Measurements from ENCODE around the gene UBXN1. TPM values are rescaled to one million over a fixed set of nuclear protein-coding genes. Genes with fewer than 3 reads are reported as not detected.
A peak's percentile ranks its signal among the peaks of the same experiment; 100 is the strongest.

The UBXN1 gene
- total RNA-seq, 6 donors from 2014 or later: 104 to 186 (median 128) TPM

DNA sequence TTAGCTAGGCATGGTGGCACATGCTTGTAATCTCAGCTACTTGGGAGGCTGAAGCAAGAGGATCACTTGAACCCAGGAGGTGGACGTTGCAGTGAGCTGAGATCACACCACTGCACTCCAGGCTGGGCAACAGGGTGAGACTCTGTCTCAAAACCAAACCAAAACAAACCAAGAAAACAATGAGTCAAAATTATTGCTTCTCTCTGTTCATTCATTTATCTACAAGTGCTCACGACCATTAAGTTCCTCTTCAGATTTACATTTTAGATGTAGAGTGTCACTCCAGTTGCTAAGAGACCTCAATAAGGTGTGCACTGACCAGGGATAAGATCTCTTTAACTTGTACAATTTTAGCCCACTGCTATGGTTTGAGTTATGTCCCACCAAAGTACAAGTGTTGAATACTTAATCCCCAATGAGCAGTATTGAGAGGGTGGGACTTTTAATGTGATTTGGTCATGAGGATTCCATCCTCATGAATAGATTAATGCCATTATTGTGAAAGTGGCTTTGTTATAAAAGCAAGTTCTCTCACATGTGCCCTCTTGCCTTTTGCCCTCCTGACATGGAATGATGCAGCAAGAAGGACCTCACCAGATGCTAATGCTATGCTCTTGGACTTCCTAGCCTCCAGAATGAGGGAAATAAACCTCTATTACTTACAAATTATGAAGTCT is 40.6 kb upstream of the UBXN1 start:
- 70 to 72% methylated on average over 2 of the region's 2 CpGs for whole genome bisulfite sequencing, 2 donors
- Histone ChIP-seq H3K9me3 (no peaks in the 10 kb centered on the region), H3K27me3 (no peaks in the 10 kb centered on the region), H3K4me3 (no peak overlapping the region), H3K36me3 (peaks cover 90 to 100% (median 91%) of the 10 kb centered on the region in 4 donors), H3K27ac (no peak overlapping the region), H3K4me1 (peaks cover 11 to 20% (median 16%) of the 10 kb centered on the region in 4 donors)
- ATAC-seq (ENCODE audit: low FRiP score in 2 of 2): no peak
- no peak for DNase-seq
- TF ChIP-seq POLR2AphosphoS5 (IDR thresholded peaks at IDR 0.05): no peak
- TF ChIP-seq EP300 (IDR thresholded peaks at IDR 0.05): no peak
- no peak for TF ChIP-seq POLR2A (IDR thresholded peaks at IDR 0.05)
- TF ChIP-seq, protein P1, sequence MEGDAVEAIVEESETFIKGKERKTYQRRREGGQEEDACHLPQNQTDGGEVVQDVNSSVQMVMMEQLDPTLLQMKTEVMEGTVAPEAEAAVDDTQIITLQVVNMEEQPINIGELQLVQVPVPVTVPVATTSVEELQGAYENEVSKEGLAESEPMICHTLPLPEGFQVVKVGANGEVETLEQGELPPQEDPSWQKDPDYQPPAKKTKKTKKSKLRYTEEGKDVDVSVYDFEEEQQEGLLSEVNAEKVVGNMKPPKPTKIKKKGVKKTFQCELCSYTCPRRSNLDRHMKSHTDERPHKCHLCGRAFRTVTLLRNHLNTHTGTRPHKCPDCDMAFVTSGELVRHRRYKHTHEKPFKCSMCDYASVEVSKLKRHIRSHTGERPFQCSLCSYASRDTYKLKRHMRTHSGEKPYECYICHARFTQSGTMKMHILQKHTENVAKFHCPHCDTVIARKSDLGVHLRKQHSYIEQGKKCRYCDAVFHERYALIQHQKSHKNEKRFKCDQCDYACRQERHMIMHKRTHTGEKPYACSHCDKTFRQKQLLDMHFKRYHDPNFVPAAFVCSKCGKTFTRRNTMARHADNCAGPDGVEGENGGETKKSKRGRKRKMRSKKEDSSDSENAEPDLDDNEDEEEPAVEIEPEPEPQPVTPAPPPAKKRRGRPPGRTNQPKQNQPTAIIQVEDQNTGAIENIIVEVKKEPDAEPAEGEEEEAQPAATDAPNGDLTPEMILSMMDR (IDR thresholded peaks at IDR 0.05): no peak

DNA sequence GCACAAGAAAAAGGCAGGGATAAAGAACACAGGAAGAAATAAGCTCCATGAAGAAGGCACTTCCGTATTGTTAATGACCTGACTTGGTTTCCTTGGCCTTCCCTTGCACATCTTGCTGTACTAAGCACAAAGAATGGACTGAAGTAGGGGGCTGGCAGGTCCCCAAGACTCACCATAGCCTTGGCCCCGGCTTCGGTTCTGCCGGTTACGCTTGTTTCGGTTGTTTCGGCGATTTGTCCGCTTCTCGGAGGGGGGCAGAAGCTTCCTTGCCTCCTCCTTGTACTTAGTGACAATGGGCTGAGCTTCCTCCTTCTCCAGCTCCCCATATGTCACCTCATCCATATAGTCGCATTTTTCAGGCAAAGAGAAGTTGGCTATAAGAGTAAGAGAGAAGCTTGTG is 37.9 kb upstream of the UBXN1 start:
- DNase-seq (no peak), ATAC-seq (ENCODE audit: low FRiP score in 2 of 2) (no peak)
- H3K27me3 ChIP-seq: no peaks in the 10 kb centered on the region
- no peak overlapping the region for H3K27ac ChIP-seq
- TF ChIP-seq POLR2AphosphoS5 (IDR thresholded peaks at IDR 0.05): no peak
- TF ChIP-seq EP300 (IDR thresholded peaks at IDR 0.05): no peak
- TF ChIP-seq POLR2A (IDR thresholded peaks at IDR 0.05): no peak
- TF ChIP-seq, protein P1 (IDR thresholded peaks at IDR 0.05): no peak
- H3K4me1 ChIP-seq: peaks cover 0 to 28% (median 12%) of the 10 kb centered on the region in 4 donors
- H3K4me3 ChIP-seq: no peak overlapping the region
- H3K36me3 ChIP-seq: peaks cover 72 to 100% (median 93%) of the 10 kb centered on the region in 4 donors
- 93 to 94% methylated on average over 11 of the region's 11 CpGs for WGBS, 2 donors
- no peaks in the 10 kb centered on the region for H3K9me3 ChIP-seq

DNA sequence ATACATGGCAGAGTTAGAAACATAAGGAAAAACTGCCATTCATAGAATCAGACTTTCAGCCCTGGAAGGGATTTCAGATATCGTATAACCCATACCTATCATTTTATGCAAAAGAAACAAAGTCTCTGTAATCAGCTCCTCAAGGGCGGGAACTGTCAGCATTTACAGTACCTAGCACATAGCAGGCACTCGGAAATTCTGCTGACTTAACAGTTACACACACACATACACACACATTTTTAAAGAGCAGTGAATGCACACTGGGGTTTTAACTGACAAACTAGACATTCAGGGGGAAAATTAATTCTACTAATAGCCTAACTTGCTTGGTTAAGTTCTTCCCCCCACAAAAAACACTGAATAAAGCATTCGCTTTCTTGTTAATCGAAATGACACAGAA is 37.3 kb upstream of the UBXN1 start:
- H3K36me3 ChIP-seq: peaks cover 66 to 99% (median 93%) of the 10 kb centered on the region in 4 donors
- no peaks in the 10 kb centered on the region for H3K9me3 ChIP-seq
- no peak overlapping the region for H3K27ac ChIP-seq
- no peak overlapping the region for H3K4me3 ChIP-seq
- DNase-seq (no peak), ATAC-seq (ENCODE audit: low FRiP score in 2 of 2) (no peak)
- peaks cover 0 to 28% (median 11%) of the 10 kb centered on the region in 4 donors for H3K4me1 ChIP-seq
- WGBS, 2 donors: 93 to 94% methylated on average over 5 of the region's 5 CpGs
- H3K27me3 ChIP-seq: no peaks in the 10 kb centered on the region
- no peak for TF ChIP-seq POLR2AphosphoS5 (IDR thresholded peaks at IDR 0.05)
- no peak for TF ChIP-seq POLR2A (IDR thresholded peaks at IDR 0.05)
- TF ChIP-seq, protein P1 (IDR thresholded peaks at IDR 0.05): no peak
- TF ChIP-seq EP300 (IDR thresholded peaks at IDR 0.05): no peak

DNA sequence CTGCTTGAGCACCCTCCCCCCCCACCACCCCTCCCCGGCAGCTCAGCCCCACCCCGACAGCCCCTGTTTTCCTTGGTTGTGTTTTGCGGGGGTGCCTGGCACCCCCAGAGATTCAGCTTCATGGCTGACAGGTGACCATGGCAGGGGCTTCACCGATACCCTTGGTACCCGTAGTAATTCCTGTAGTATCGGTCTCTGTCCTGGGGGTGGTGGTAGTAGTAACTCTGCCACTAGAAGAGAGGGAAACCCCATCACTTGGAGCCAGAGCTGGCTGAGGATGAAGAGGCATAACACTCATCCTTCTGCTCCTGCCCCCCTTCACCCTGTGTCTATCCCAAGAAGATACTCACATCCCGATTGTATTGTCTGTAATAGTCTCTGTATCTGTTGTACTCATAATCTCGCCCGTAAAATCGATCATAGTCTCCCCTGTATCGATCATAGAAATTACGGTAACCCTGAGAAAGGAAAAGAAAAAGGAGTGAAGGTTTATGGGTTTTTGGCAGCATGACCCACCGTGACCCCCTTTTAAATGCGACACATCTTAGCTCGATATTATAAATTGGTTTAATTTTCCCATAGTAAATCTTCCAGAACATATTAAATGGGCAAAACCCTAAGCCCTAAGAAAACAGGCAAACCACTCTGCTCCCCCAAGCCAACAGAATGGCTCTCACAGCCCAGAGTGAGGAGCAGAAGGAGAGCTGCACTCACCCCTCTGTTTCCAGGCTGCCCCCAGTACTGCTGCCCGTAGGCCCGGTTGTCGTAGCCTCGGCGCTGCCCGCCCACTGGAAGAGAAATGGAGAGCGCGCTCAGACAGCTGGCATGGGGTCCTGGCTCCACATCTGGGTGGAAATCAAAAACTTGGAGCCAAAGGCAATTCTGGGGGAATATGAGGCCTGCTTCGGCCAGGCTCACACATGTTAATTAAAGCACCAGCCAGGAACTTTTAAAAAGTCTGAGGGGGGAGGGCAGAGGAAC is 36.6 kb upstream of the UBXN1 start:
- no peaks in the 10 kb centered on the region for H3K27me3 ChIP-seq
- H3K9me3 ChIP-seq: no peaks in the 10 kb centered on the region
- H3K4me1 ChIP-seq: peaks cover 2 to 32% (median 13%) of the 10 kb centered on the region in 4 donors
- ATAC-seq (ENCODE audit: low FRiP score in 2 of 2) (no peak), DNase-seq (peak in 1 of 2 donors; percentile 46)
- peaks cover 61 to 98% (median 91%) of the 10 kb centered on the region in 4 donors for H3K36me3 ChIP-seq
- 92 to 95% methylated on average over 24 of the region's 24 CpGs for WGBS, 2 donors
- no peak for TF ChIP-seq POLR2A (IDR thresholded peaks at IDR 0.05)
- TF ChIP-seq, protein P1 (IDR thresholded peaks at IDR 0.05): no peak
- no peak for TF ChIP-seq EP300 (IDR thresholded peaks at IDR 0.05)
- TF ChIP-seq POLR2AphosphoS5 (IDR thresholded peaks at IDR 0.05): no peak
- no peak overlapping the region for H3K4me3 ChIP-seq
- no peak overlapping the region for H3K27ac ChIP-seq
